Measurements from ENCODE around the gene RBMS3. TPM values are rescaled to one million over a fixed set of nuclear protein-coding genes. Genes with fewer than 3 reads are reported as not detected.

Gene RBMS3
- total RNA-seq, 3 donors from 2014 or later, result 4.6 to 53.6 (median 11.7) TPM

- no peak for DNase-seq
- TF ChIP-seq CTCF (IDR thresholded peaks at IDR 0.05), result no peak
- H3K4me3 ChIP-seq, result no peak overlapping the region
- intact Hi-C loops (cut with DNase I, micrococcal nuclease), result no loop called here
- no peaks in the 10 kb centered on the region for H3K4me1 ChIP-seq (ENCODE audit: low read depth)
- no peaks in the 10 kb centered on the region for H3K36me3 ChIP-seq (ENCODE audit: low read depth)
- ATAC-seq, result no peak
- H3K9me3 ChIP-seq, result no peaks in the 10 kb centered on the region
Measured at GRCh38 chr3:29486917-29487316, 206.0 kb downstream of the RBMS3 start.

- intact Hi-C loops (cut with DNase I, micrococcal nuclease), result no loop called here
- no peaks in the 10 kb centered on the region for H3K9me3 ChIP-seq
- no peak overlapping the region for H3K4me3 ChIP-seq
- no peak for TF ChIP-seq CTCF (IDR thresholded peaks at IDR 0.05)
- DNase-seq, result no peak
- H3K4me1 ChIP-seq (ENCODE audit: low read depth), result no peaks in the 10 kb centered on the region
- H3K36me3 ChIP-seq (ENCODE audit: low read depth), result no peaks in the 10 kb centered on the region
- no peak for ATAC-seq
Measured at GRCh38 chr3:29488922-29489321, 208.1 kb downstream of the RBMS3 start.

- DNase-seq (peak in 2 of 3 donors; percentile 27 to 32), ATAC-seq (peak; percentile 96)
- H3K36me3 ChIP-seq (ENCODE audit: low read depth), result no peaks in the 10 kb centered on the region
- intact Hi-C loops (cut with DNase I, micrococcal nuclease), result no loop called here
- no peak overlapping the region for H3K4me3 ChIP-seq
- no peaks in the 10 kb centered on the region for H3K9me3 ChIP-seq
- no peaks in the 10 kb centered on the region for H3K4me1 ChIP-seq (ENCODE audit: low read depth)
- TF ChIP-seq CTCF (IDR thresholded peaks at IDR 0.05), result no peak
Measured at GRCh38 chr3:29493109-29493508, 212.2 kb downstream of the RBMS3 start.

- Histone ChIP-seq H3K9me3 (no peaks in the 10 kb centered on the region), H3K4me3 (no peak overlapping the region), H3K36me3 (ENCODE audit: low read depth) (no peaks in the 10 kb centered on the region), H3K4me1 (ENCODE audit: low read depth) (no peaks in the 10 kb centered on the region)
- ATAC-seq (no peak), DNase-seq (no peak)
- intact Hi-C loops (cut with DNase I, micrococcal nuclease), result no loop called here
- TF ChIP-seq CTCF (IDR thresholded peaks at IDR 0.05), result no peak
Measured at GRCh38 chr3:29494305-29495036, 213.6 kb downstream of the RBMS3 start.

- Histone ChIP-seq H3K4me1 (ENCODE audit: low read depth) (no peaks in the 10 kb centered on the region), H3K4me3 (no peak overlapping the region), H3K36me3 (ENCODE audit: low read depth) (no peaks in the 10 kb centered on the region), H3K9me3 (no peaks in the 10 kb centered on the region)
- intact Hi-C loops (cut with DNase I, micrococcal nuclease), result no loop called here
- ATAC-seq (no peak), DNase-seq (no peak)
- TF ChIP-seq CTCF (IDR thresholded peaks at IDR 0.05), result no peak
Measured at GRCh38 chr3:29497282-29497681, 216.4 kb downstream of the RBMS3 start.
